Measurements from ENCODE around the gene MOSPD3.

DNA sequence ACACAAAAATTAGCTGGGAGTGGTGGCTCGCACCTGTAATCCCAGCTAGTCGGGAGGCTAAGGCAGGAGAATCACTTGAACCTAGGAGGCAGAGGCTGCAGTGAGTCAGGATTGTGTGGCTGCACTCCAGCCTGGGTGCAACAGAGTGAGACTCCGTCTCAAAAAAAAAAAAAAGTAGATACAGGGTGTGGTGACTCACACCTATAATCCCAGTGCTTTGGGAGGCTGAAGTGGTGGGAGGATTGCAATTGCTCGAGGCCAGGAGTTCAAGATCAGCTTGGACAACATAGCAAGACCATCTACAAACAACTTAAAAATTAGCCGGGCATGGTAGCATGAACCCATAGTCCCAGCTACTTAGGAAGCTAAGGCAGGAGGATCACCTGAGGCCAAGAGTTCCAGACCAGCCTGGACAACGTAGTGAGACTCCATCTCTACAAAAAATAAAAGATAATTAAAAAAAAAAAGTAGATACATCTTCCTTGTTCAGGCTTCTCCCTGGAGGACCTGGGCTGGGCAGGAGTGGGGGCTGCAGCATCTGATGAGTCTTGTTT, 2.0 kb downstream of the MOSPD3 start:
- TF ChIP-seq, protein P1, sequence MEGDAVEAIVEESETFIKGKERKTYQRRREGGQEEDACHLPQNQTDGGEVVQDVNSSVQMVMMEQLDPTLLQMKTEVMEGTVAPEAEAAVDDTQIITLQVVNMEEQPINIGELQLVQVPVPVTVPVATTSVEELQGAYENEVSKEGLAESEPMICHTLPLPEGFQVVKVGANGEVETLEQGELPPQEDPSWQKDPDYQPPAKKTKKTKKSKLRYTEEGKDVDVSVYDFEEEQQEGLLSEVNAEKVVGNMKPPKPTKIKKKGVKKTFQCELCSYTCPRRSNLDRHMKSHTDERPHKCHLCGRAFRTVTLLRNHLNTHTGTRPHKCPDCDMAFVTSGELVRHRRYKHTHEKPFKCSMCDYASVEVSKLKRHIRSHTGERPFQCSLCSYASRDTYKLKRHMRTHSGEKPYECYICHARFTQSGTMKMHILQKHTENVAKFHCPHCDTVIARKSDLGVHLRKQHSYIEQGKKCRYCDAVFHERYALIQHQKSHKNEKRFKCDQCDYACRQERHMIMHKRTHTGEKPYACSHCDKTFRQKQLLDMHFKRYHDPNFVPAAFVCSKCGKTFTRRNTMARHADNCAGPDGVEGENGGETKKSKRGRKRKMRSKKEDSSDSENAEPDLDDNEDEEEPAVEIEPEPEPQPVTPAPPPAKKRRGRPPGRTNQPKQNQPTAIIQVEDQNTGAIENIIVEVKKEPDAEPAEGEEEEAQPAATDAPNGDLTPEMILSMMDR (IDR thresholded peaks at IDR 0.05): no peak
- TF ChIP-seq POLR2A (IDR thresholded peaks at IDR 0.05): no peak
- no peak for TF ChIP-seq POLR2AphosphoS5 (IDR thresholded peaks at IDR 0.05; ENCODE audit: insufficient read depth in 1 of 2, low read depth in 1 of 2)
